Right hindlimb (tissue), 1 donor: ENCODE measurements around the gene ZFP82.

ENCODE experiments used
- DNase-seq: peaks from one replicate; pipeline ENCODE4 v3.0.0-alpha.2; 2018

ZFP82 gene

GRCh38 chr19:36371886-36372285 lies 46.6 kb downstream of the ZFP82 start:
- DNase-seq: no peak

GRCh38 chr19:36363845-36364244 lies 54.6 kb downstream of the ZFP82 start:
- DNase-seq: no peak
